ENCODE results near the gene MRAP2.

MRAP2 gene

GRCh38 chr6:84046755-84047154, 13.2 kb downstream of the MRAP2 start:
- ChIA-PET CTCF (interaction anchor here (0.7 to 0.8 kb wide), 2 partner anchors 10 to 67 kb away, joined by 3 read pairs; no protein-coding TSS in a partner anchor), POLR2A (ENCODE audit: low non-redundant PET) (no interaction called here)
- TF ChIP-seq CTCF (conservative IDR thresholded peaks at IDR 0.05; ENCODE audit: low read depth) = no peak
- no peak overlapping the region for H3K27ac ChIP-seq
- DNase-seq (ENCODE audit: low spot score) = no peak

DNA sequence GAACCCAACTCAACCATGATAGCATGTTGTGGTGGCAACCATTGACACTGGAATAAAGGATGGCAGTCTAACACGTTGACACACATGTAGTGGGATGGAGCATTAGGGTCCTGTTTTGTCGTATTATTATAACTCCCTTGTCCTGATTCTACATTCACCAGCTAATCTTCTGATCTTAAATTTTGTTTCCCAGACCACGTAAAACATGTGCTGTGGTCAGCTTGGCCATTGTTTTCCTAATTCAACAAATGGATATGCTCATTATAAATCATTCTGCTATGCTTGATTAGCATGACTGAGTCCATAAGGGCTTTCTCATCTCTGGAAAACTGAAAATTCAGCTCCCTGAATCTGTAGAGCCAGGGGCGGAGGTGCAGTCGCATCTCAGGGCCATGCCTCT, 15.0 kb downstream of the MRAP2 start:
- TF ChIP-seq CTCF (conservative IDR thresholded peaks at IDR 0.05; ENCODE audit: low read depth) = no peak
- no peak overlapping the region for H3K27ac ChIP-seq
- DNase-seq (ENCODE audit: low spot score) = no peak
- ChIA-PET CTCF (no interaction called here), POLR2A (ENCODE audit: low non-redundant PET) (no interaction called here)

- TF ChIP-seq CTCF (conservative IDR thresholded peaks at IDR 0.05; ENCODE audit: low read depth) = no peak
- ChIA-PET CTCF (no interaction called here), POLR2A (ENCODE audit: low non-redundant PET) (no interaction called here)
- no peak overlapping the region for H3K27ac ChIP-seq
- DNase-seq (ENCODE audit: low spot score) = no peak
Measured at GRCh38 chr6:84050408-84050807, 16.8 kb downstream of the MRAP2 start.

GRCh38 chr6:84052204-84052882, 18.8 kb downstream of the MRAP2 start:
- DNase-seq (ENCODE audit: low spot score) = peak; percentile 26
- ChIA-PET CTCF (no interaction called here), POLR2A (ENCODE audit: low non-redundant PET) (no interaction called here)
- no peak overlapping the region for H3K27ac ChIP-seq
- no peak for TF ChIP-seq CTCF (conservative IDR thresholded peaks at IDR 0.05; ENCODE audit: low read depth)

- ChIA-PET POLR2A (ENCODE audit: low non-redundant PET) (no interaction called here), CTCF (no interaction called here)
- no peak for TF ChIP-seq CTCF (conservative IDR thresholded peaks at IDR 0.05; ENCODE audit: low read depth)
- no peak for DNase-seq (ENCODE audit: low spot score)
- H3K27ac ChIP-seq = no peak overlapping the region
Measured at GRCh38 chr6:84052883-84053241, 19.3 kb downstream of the MRAP2 start.

DNA sequence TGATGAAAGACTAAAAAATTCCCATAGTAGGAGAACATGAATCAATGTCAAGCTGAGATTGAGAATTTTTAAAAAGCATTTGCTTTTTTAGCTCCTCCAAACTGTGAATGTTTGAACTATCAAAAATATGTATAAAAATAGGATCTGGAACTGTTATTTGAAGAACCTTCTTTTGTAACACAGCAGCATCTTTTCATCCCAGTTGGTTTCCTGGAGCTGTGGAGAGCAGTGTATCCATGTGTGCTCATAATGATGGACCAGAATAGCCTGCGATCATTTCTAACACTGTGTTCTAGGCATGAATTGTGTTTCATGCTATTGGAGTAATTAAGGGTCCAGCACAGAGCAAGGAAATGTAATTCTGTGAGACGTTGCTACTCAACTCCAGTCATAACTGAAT, 22.1 kb downstream of the MRAP2 start:
- no peak for TF ChIP-seq CTCF (conservative IDR thresholded peaks at IDR 0.05; ENCODE audit: low read depth)
- ChIA-PET POLR2A (ENCODE audit: low non-redundant PET) (interaction anchor here (0.6 kb wide), 1 partner anchor 15 kb away, joined by 3 read pairs; no protein-coding TSS in a partner anchor), CTCF (no interaction called here)
- no peak for DNase-seq (ENCODE audit: low spot score)
- no peak overlapping the region for H3K27ac ChIP-seq

All from RWPE1 (cell line).